Mesenchymal stem cell (in vitro differentiated cells and primary cell): Measurements from ENCODE around the gene TMED9.
"Not testable (repeated sequence)": the region's sequence is repeated elsewhere in the genome, so short reads cannot be mapped to it uniquely, and the experiment has no call there.

Experiments used
- DNase-seq: peaks from one replicate; pipeline ENCODE4 v3.0.0-alpha.2; 2013
- H2AFZ ChIP-seq: one replicate; pipeline ENCODE4 v1.6.1; 2013; ENCODE audit warnings: low read depth, mild to moderate bottlenecking, control low read depth, inconsistent platforms, low read length, moderate library complexity
- H2AK5ac ChIP-seq: 2 replicates; pipeline ENCODE4 v1.6.1; 2013; ENCODE audit warnings: low read length, moderate library complexity, mild to moderate bottlenecking, inconsistent platforms; ENCODE audit not compliant: severe bottlenecking
- H2BK120ac ChIP-seq: one replicate; pipeline ENCODE4 v1.6.1; 2013; ENCODE audit warnings: low read depth, mild to moderate bottlenecking, inconsistent platforms, low read length, moderate library complexity
- H2BK12ac ChIP-seq, 2 experiments: one replicate each; pipeline ENCODE4 v1.6.1; 2013; ENCODE audit warnings: inconsistent platforms in 2 of 2, low read length in 2 of 2, mild to moderate bottlenecking in 2 of 2, moderate library complexity in 2 of 2, control low read depth in 1 of 2
- H2BK15ac ChIP-seq: one replicate; pipeline ENCODE4 v1.6.1; 2013; ENCODE audit warnings: mild to moderate bottlenecking, low read depth, inconsistent platforms; ENCODE audit not compliant: poor library complexity, severe bottlenecking
- H2BK5ac ChIP-seq: 2 replicates; pipeline ENCODE4 v1.6.1; 2013; ENCODE audit warnings: low read depth, mild to moderate bottlenecking, low read length, control low read depth, inconsistent platforms; ENCODE audit not compliant: poor library complexity, severe bottlenecking
- H3K14ac ChIP-seq, 2 experiments: one replicate each; pipeline ENCODE4 v1.6.1; 2013; ENCODE audit warnings: inconsistent platforms in 2 of 2, low read length in 2 of 2, control low read depth in 1 of 2, mild to moderate bottlenecking in 1 of 2, moderate library complexity in 1 of 2
- H3K18ac ChIP-seq, 2 experiments: one replicate each; pipeline ENCODE4 v1.6.1; 2013; ENCODE audit warnings: inconsistent platforms in 2 of 2, low read length in 2 of 2, control low read depth in 1 of 2, low read depth in 1 of 2, mild to moderate bottlenecking in 1 of 2
- H3K23ac ChIP-seq, 2 experiments: one replicate each; pipeline ENCODE4 v1.6.1; 2013; ENCODE audit warnings: inconsistent platforms in 2 of 2, low read length in 2 of 2, mild to moderate bottlenecking in 2 of 2, moderate library complexity in 2 of 2, control low read depth in 1 of 2
- H3K27ac ChIP-seq: 2 replicates; pipeline ENCODE4 v1.5.1; 2013; ENCODE audit warnings: mild to moderate bottlenecking, moderate library complexity, low read length, control low read depth, inconsistent platforms; ENCODE audit not compliant: poor library complexity, severe bottlenecking
- H3K27me3 ChIP-seq, 2 experiments: 2 replicates each; pipeline versions ENCODE4 v1.6.1 to v1.7.0; 2013; ENCODE audit warnings: low read length in 2 of 2, mild to moderate bottlenecking in 2 of 2, moderate library complexity in 2 of 2, control low read depth in 1 of 2, inconsistent platforms in 1 of 2; ENCODE audit not compliant: control insufficient read depth in 1 of 2, insufficient read depth in 1 of 2
- H3K36me3 ChIP-seq, 2 experiments: 2 replicates each; pipeline versions ENCODE4 v1.6.1 to v1.7.0; 2013; ENCODE audit warnings: low read length in 2 of 2, control low read depth in 1 of 2, inconsistent platforms in 1 of 2, low read depth in 1 of 2, mild to moderate bottlenecking in 1 of 2; ENCODE audit not compliant: insufficient read depth in 2 of 2, control insufficient read depth in 1 of 2
- H3K4ac ChIP-seq, 2 experiments: one replicate each; pipeline ENCODE4 v1.6.1; 2013; ENCODE audit warnings: inconsistent platforms in 2 of 2, low read length in 2 of 2, mild to moderate bottlenecking in 2 of 2, moderate library complexity in 2 of 2, control low read depth in 1 of 2, low read depth in 1 of 2
- H3K4me1 ChIP-seq: 2 replicates; pipeline ENCODE4 v1.6.1; 2013; ENCODE audit warnings: low read depth, low read length, control low read depth; ENCODE audit not compliant: control insufficient read depth, insufficient read depth
- H3K4me2 ChIP-seq: 2 replicates; pipeline ENCODE4 v1.6.1; 2013; ENCODE audit warnings: low read length, mild to moderate bottlenecking, inconsistent platforms; ENCODE audit not compliant: poor library complexity, severe bottlenecking
- H3K4me3 ChIP-seq, 2 experiments: 2 replicates each; pipeline versions ENCODE4 v1.5.1 to v1.7.0; 2013; ENCODE audit warnings: low read length in 2 of 2, mild to moderate bottlenecking in 2 of 2, control low read depth in 1 of 2, low read depth in 1 of 2; ENCODE audit not compliant: insufficient read depth in 1 of 2
- H3K79me1 ChIP-seq: replicated peaks from 2 replicates; pipeline ENCODE4 v1.6.1; 2013; ENCODE audit warnings: mild to moderate bottlenecking, control low read depth, low read length, inconsistent platforms; ENCODE audit not compliant: poor library complexity, severe bottlenecking
- H3K9ac ChIP-seq: 2 replicates; pipeline ENCODE4 v1.7.0; 2013; ENCODE audit warnings: mild to moderate bottlenecking, low read length, moderate library complexity
- H3K9me3 ChIP-seq: 2 replicates; pipeline ENCODE4 v1.7.0; 2013; ENCODE audit warnings: mild to moderate bottlenecking, low read length; ENCODE audit not compliant: control insufficient read depth
- H4K8ac ChIP-seq: one replicate; pipeline ENCODE4 v1.6.1; 2013; ENCODE audit warnings: inconsistent platforms, mild to moderate bottlenecking, low read length, moderate library complexity
- H4K91ac ChIP-seq: one replicate; pipeline ENCODE4 v1.6.1; 2013; ENCODE audit warnings: mild to moderate bottlenecking, low read length, inconsistent platforms
- WGBS: methylation state at CpG from one replicate; pipeline ENCODE4 v1.1.7; 2013; ENCODE audit warnings: mixed read lengths; 5-methylcytosine and 5-hydroxymethylcytosine counted together

TMED9 gene

GRCh38 chr5:177559446-177559941 lies 32.5 kb upstream of the TMED9 start:
- DNase-seq, H3K27ac ChIP-seq, H2BK120ac ChIP-seq, H4K8ac ChIP-seq, H2AFZ ChIP-seq, H3K9ac ChIP-seq, H3K79me1 ChIP-seq, H3K23ac ChIP-seq, H3K9me3 ChIP-seq, H3K4me1 ChIP-seq, H2AK5ac ChIP-seq, H2BK15ac ChIP-seq, H3K14ac ChIP-seq, H3K4me3 ChIP-seq, H3K4ac ChIP-seq, H3K4me2 ChIP-seq, H2BK12ac ChIP-seq, H2BK5ac ChIP-seq, H4K91ac ChIP-seq, H3K36me3 ChIP-seq, H3K18ac ChIP-seq: not testable (repeated sequence)
- WGBS, result 56% methylated on average over 5 of the region's 8 CpGs
- peaks cover 0 to 12% of the 10 kb centered on the region in 2 experiments for H3K27me3 ChIP-seq

DNA sequence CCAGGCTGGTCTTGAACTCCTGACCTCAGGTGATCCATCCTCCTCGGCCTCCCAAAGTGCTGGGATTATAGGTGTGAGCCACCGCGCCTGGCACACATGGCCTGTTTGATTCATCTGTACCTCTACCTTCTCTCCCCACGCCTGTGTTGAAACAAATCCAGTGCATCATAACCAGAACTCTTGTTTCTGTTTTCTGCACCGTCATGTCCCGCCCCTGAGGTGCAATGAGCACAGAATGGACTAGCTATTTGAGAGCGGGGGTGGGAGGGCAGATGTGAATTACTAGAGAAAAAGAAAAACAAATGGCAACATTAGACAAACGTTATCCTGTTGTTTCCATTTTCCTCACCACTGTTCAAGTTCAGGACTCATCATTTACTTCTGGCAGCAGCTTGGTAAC lies 27.0 kb upstream of the TMED9 start:
- no peak overlapping the region for H3K4me3 ChIP-seq
- no peak overlapping the region for H2BK12ac ChIP-seq
- H4K91ac ChIP-seq, result no peak overlapping the region
- no peak overlapping the region for H2BK120ac ChIP-seq
- DNase-seq, result no peak
- WGBS, result 77% methylated on average over 8 of the region's 8 CpGs
- no peaks in the 10 kb centered on the region for H3K9me3 ChIP-seq
- H3K23ac ChIP-seq, result no peak overlapping the region
- H3K14ac ChIP-seq, result no peak overlapping the region
- H3K9ac ChIP-seq, result no peak overlapping the region
- no peaks in the 10 kb centered on the region for H3K79me1 ChIP-seq
- H3K4me1 ChIP-seq, result no peaks in the 10 kb centered on the region
- H3K18ac ChIP-seq, result no peak overlapping the region
- no peak overlapping the region for H3K27ac ChIP-seq
- no peak overlapping the region for H2AK5ac ChIP-seq
- H3K36me3 ChIP-seq, result no peaks in the 10 kb centered on the region
- peaks cover 6 to 45% of the 10 kb centered on the region in 2 experiments for H3K27me3 ChIP-seq
- no peak overlapping the region for H3K4me2 ChIP-seq
- H2BK5ac ChIP-seq, result no peak overlapping the region
- no peak overlapping the region for H2BK15ac ChIP-seq
- no peak overlapping the region for H4K8ac ChIP-seq
- no peak overlapping the region for H2AFZ ChIP-seq
- no peak overlapping the region for H3K4ac ChIP-seq

DNA sequence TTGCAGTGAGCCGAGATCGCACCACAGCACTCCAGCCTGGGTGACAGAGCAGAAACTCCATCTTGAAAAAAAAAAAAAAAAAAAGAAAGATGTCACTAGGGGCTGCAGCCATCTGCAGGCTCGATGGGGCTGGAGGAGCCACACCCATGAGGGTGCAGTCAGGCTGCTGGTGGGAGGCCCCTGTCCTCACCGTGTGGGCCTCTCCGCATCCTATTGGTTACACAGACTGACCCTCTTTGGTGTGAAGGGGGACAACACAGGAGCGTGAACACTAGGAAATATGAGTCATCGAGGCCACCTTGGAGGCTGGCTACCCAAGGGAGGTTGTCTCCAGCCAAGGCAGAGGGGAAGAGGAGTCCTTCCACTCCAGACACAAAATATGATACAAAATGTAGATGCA lies 23.7 kb upstream of the TMED9 start:
- DNase-seq, result no peak
- Histone ChIP-seq H3K4me2 (no peak overlapping the region), H3K9ac (no peak overlapping the region), H4K91ac (no peak overlapping the region), H3K23ac (no peak overlapping the region), H2BK5ac (no peak overlapping the region), H3K36me3 (no peaks in the 10 kb centered on the region), H2AK5ac (no peak overlapping the region), H2AFZ (no peak overlapping the region), H3K27ac (no peak overlapping the region), H3K18ac (no peak overlapping the region), H3K4me1 (no peaks in the 10 kb centered on the region), H2BK12ac (no peak overlapping the region), H3K27me3 (peaks cover 6 to 45% of the 10 kb centered on the region in 2 experiments), H3K4ac (no peak overlapping the region), H3K9me3 (no peaks in the 10 kb centered on the region), H3K14ac (no peak overlapping the region), H2BK120ac (no peak overlapping the region), H3K79me1 (no peaks in the 10 kb centered on the region), H2BK15ac (no peak overlapping the region), H4K8ac (no peak overlapping the region), H3K4me3 (no peak overlapping the region)
- 77% methylated on average over 7 of the region's 7 CpGs for WGBS

DNA sequence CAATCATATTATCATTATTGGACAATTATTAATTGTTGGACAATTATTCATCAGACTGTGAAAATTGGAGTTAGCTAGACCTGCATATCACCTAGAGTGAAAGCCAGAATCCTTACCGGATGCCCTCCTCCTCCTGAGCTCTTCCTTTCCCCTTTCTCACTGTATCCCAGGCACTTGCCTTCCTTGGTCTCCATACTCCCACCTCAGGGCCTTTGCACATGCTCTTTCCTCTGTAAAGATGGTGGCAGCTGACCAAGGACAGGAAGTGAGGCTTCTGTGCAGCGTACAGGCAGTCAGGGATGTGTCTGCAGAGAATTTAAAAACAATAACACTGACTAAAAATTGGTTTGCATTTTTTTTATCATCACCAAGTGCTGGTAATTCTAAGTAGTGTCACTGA lies 22.1 kb upstream of the TMED9 start:
- DNase-seq, result no peak
- WGBS, result 80% methylated on average over 1 of the region's 2 CpGs

More for the DNA sequence above, 22.1 kb upstream of the TMED9 start:
- Histone ChIP-seq H3K4me3 (no peak overlapping the region), H3K79me1 (no peaks in the 10 kb centered on the region), H3K27ac (no peak overlapping the region), H2BK15ac (no peak overlapping the region), H3K9ac (no peak overlapping the region), H3K14ac (no peak overlapping the region), H4K91ac (no peak overlapping the region), H3K27me3 (peaks cover 11 to 40% of the 10 kb centered on the region in 2 experiments), H3K23ac (no peak overlapping the region), H2AK5ac (no peak overlapping the region), H4K8ac (no peak overlapping the region), H3K18ac (no peak overlapping the region), H3K4ac (no peak overlapping the region), H2BK120ac (no peak overlapping the region), H3K4me2 (no peak overlapping the region), H3K36me3 (no peaks in the 10 kb centered on the region), H2BK12ac (no peak overlapping the region), H2AFZ (no peak overlapping the region), H3K4me1 (no peaks in the 10 kb centered on the region), H3K9me3 (no peaks in the 10 kb centered on the region), H2BK5ac (no peak overlapping the region)
